Measurements from ENCODE around the gene RBFOX1. TPM values are rescaled to one million over a fixed set of nuclear protein-coding genes. Genes with fewer than 3 reads are reported as not detected.

Gene RBFOX1
- total and polyA plus RNA-seq, 9 donors, result 0.28 to 2.6 (median 0.48) TPM; not detected in 2

GRCh38 chr16:7597677-7598076 is 265.0 kb downstream of the RBFOX1 start:
- H3K9me3 ChIP-seq, result no peaks in the 10 kb centered on the region
- H3K27ac ChIP-seq, result no peak overlapping the region
- TF ChIP-seq POLR2A (IDR thresholded peaks at IDR 0.05) (no peak), EP300 (IDR thresholded peaks at IDR 0.05) (no peak)
- no peak for DNase-seq
- WGBS, 3 donors, result 18 to 34% (median 25%) methylated on average over 3 of the region's 3 CpGs
- H3K36me3 ChIP-seq, result no peaks in the 10 kb centered on the region
- no peaks in the 10 kb centered on the region for H3K4me1 ChIP-seq (ENCODE audit: insufficient read depth)
- H3K27me3 ChIP-seq, result no peaks in the 10 kb centered on the region
- intact Hi-C loops (cut with DNase I), result no loop called here
- H3K4me3 ChIP-seq, result no peak overlapping the region

DNA sequence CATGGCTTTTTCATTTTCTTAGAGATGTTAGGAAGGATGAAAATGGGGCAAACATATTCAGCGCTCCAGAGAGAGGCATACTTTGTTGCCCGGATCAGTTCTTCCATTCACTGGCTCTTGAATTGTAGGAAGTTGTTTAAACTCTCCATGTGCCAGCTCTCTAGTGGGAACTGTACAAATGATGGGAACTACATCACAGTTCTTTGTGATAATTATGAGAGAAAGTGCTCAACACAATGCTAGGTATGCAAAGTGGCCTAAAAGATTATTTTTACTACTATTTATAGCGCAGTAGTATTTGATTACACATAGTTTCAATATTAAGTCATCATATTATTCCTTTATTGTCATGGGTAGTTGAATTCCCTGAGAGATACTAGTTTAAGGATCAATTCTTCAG is 268.5 kb downstream of the RBFOX1 start:
- Histone ChIP-seq H3K27ac (no peak overlapping the region), H3K4me1 (ENCODE audit: insufficient read depth) (no peaks in the 10 kb centered on the region), H3K9me3 (no peaks in the 10 kb centered on the region), H3K4me3 (no peak overlapping the region), H3K27me3 (no peaks in the 10 kb centered on the region), H3K36me3 (no peaks in the 10 kb centered on the region)
- intact Hi-C loops (cut with DNase I), result no loop called here
- DNase-seq, result no peak
- WGBS, 3 donors, result 68 to 92% (median 79%) methylated on average over 3 of the region's 3 CpGs
- no peak for TF ChIP-seq CTCF (IDR thresholded peaks at IDR 0.05)
- TF ChIP-seq POLR2A (IDR thresholded peaks at IDR 0.05), result no peak
- no peak for TF ChIP-seq EP300 (IDR thresholded peaks at IDR 0.05)

DNA sequence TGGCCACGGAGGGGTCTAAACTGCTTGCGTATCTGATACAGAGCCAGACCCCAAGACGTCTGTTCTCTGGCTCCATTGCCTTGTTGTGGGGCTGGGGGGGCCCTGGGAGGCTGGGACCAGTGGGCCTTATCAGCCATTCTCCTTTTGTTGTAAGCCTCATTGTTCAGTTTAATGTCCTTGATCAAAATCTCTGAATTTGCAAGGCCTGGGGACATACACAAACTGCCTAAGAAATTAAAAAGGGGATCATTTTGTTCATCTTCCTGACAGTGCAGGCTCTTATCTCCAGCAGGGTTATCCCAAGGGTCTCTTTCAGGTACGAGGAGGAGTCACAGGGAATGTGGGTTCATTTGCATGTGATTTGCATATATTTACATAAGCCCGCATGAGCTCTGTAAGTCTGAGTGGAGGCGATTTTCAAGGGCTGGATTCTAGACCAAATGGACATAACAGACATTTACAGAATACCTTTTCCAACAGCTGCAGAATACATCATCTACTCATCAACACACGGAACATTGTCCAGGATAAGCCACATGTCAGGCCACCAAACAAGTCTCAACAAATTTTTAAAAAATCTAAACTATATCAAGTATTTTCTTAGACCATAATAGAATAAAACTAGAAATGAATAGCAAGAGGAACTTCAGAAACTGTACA is 269.8 kb downstream of the RBFOX1 start:
- intact Hi-C loops (cut with DNase I), result no loop called here
- Histone ChIP-seq H3K27me3 (no peaks in the 10 kb centered on the region), H3K9me3 (no peaks in the 10 kb centered on the region), H3K4me3 (no peak overlapping the region), H3K4me1 (ENCODE audit: insufficient read depth) (no peaks in the 10 kb centered on the region), H3K27ac (no peak overlapping the region), H3K36me3 (no peaks in the 10 kb centered on the region)
- no peak for DNase-seq
- TF ChIP-seq CTCF (IDR thresholded peaks at IDR 0.05), result no peak
- no peak for TF ChIP-seq EP300 (IDR thresholded peaks at IDR 0.05)
- TF ChIP-seq POLR2A (IDR thresholded peaks at IDR 0.05), result no peak
- WGBS, 3 donors, result 59 to 62% (median 61%) methylated on average over 7 of the region's 7 CpGs

DNA sequence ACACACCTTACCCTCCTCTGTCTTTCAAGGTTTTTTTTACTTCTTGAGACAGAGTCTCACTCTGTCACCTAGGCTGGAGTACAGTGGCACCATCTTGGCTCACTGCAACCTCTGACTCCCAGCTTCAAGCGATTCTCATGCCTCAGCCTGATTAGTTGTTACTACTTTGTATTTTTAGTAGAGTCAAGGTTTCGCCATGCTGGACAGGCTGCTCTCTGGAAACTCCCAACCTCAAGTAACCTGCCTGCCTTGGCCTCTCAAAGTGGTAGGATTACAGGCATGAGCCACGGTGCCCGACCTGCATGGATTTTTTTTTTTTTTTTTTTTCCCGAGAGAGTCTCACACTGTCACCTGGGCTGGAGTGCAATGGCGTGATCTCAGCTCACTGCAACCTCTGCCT is 273.2 kb downstream of the RBFOX1 start:
- 86 to 92% (median 91%) methylated on average over 6 of the region's 6 CpGs for WGBS, 3 donors
- no peaks in the 10 kb centered on the region for H3K9me3 ChIP-seq
- H3K36me3 ChIP-seq, result no peaks in the 10 kb centered on the region
- H3K27ac ChIP-seq, result no peak overlapping the region
- intact Hi-C loops (cut with DNase I), result no loop called here
- no peak overlapping the region for H3K4me3 ChIP-seq
- H3K4me1 ChIP-seq (ENCODE audit: insufficient read depth), result no peaks in the 10 kb centered on the region
- H3K27me3 ChIP-seq, result no peaks in the 10 kb centered on the region
- no peak for TF ChIP-seq CTCF (IDR thresholded peaks at IDR 0.05)
- TF ChIP-seq EP300 (IDR thresholded peaks at IDR 0.05), result no peak
- TF ChIP-seq POLR2A (IDR thresholded peaks at IDR 0.05), result no peak
- no peak for DNase-seq

DNA sequence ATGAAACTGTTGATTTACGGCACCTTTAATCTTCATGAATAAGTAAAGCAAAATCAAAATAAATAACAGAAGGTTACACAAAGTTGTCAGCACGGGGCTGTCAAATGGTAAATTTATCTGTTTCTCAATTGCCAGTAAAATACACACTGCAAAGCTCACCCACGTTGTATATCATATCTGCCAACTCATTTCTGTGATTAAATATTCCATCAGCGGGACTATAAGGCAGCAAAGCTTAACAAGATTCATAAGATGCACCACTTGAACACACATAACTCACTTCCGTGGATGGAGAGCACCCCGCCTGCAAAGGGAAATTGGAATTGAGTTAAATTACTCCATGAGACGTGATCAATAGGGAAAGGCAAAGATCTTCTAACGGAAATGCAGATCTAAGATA is 280.0 kb downstream of the RBFOX1 start:
- no peak overlapping the region for H3K4me3 ChIP-seq
- no peaks in the 10 kb centered on the region for H3K27me3 ChIP-seq
- DNase-seq, result no peak
- H3K9me3 ChIP-seq, result no peaks in the 10 kb centered on the region
- intact Hi-C loops (cut with DNase I), result no loop called here
- 63 to 70% (median 67%) methylated on average over 8 of the region's 8 CpGs for WGBS, 3 donors
- no peak for TF ChIP-seq POLR2A (IDR thresholded peaks at IDR 0.05)
- no peak for TF ChIP-seq CTCF (IDR thresholded peaks at IDR 0.05)
- no peak for TF ChIP-seq EP300 (IDR thresholded peaks at IDR 0.05)
- H3K27ac ChIP-seq, result no peak overlapping the region
- H3K36me3 ChIP-seq, result no peaks in the 10 kb centered on the region
- H3K4me1 ChIP-seq (ENCODE audit: insufficient read depth), result no peaks in the 10 kb centered on the region

Measured in ovary (tissue), 9 donors.